Measurements from ENCODE around the gene MEFV. TPM values are rescaled to one million over a fixed set of nuclear protein-coding genes. Genes with fewer than 3 reads are reported as not detected.
"Not testable (repeated sequence)": the region's sequence is repeated elsewhere in the genome, so short reads cannot be mapped to it uniquely, and the experiment has no call there.

MEFV gene
- polyA plus RNA-seq, 4 donors: 0.49 to 0.58 TPM; not detected in 2

GRCh38 chr16:3274947-3275346, 18.5 kb upstream of the MEFV start:
- Histone ChIP-seq H3K27me3 (ENCODE audit: control insufficient read depth in 3 of 3, insufficient read depth in 3 of 3, low read length in 3 of 3) (peaks cover 0 to 18% (median 0%) of the 10 kb centered on the region in 3 donors), H3K4me1 (ENCODE audit: control insufficient read depth in 3 of 3, insufficient read depth in 2 of 3, low read depth in 1 of 3, low read length in 2 of 3) (no peaks in the 10 kb centered on the region), H3K4me3 (ENCODE audit: low read depth in 1 of 3, low read length in 3 of 3) (no peak overlapping the region), H3K36me3 (ENCODE audit: control insufficient read depth in 3 of 3, insufficient read depth in 2 of 3, low read depth in 1 of 3, low read length in 3 of 3) (no peaks in the 10 kb centered on the region), H3K9me3 (ENCODE audit: control insufficient read depth in 2 of 2, insufficient read depth in 1 of 2, low read depth in 1 of 2, low read length in 1 of 2) (no peaks in the 10 kb centered on the region), H3K27ac (ENCODE audit: low read depth in 1 of 3, low read length in 2 of 3) (no peak overlapping the region)
- DNase-seq (no peak), FAIRE-seq (no peak)

DNA sequence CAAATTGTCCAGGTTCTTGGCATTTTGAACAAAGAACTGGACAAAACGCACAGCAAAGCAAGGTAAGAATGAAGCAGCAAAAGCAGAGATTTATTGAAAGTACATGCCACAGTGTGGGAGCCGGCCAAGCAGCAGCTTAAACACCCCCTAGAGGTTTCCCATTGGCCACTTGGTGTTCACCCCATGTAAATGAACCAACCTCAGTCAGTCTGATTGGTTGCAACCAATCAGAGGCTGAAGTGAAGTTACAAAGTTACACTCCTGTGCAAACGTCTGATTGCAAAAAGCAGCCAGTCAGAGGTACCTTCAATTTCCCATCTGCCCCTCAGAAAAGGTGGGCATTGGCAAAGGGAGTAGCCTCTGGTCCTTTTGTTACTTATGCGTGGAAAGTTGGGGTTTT, 18.1 kb upstream of the MEFV start:
- DNase-seq (no peak), FAIRE-seq (no peak)
- Histone ChIP-seq H3K27me3 (ENCODE audit: control insufficient read depth in 3 of 3, insufficient read depth in 3 of 3, low read length in 3 of 3) (peaks cover 0 to 18% (median 0%) of the 10 kb centered on the region in 3 donors), H3K9me3 (ENCODE audit: control insufficient read depth in 2 of 2, insufficient read depth in 1 of 2, low read depth in 1 of 2, low read length in 1 of 2) (peaks cover 0 to 4% of the 10 kb centered on the region in 2 donors), H3K27ac (ENCODE audit: low read depth in 1 of 3, low read length in 2 of 3) (no peak overlapping the region), H3K4me3 (ENCODE audit: low read depth in 1 of 3, low read length in 3 of 3) (no peak overlapping the region), H3K4me1 (ENCODE audit: control insufficient read depth in 3 of 3, insufficient read depth in 2 of 3, low read depth in 1 of 3, low read length in 2 of 3) (no peaks in the 10 kb centered on the region), H3K36me3 (ENCODE audit: control insufficient read depth in 3 of 3, insufficient read depth in 2 of 3, low read depth in 1 of 3, low read length in 3 of 3) (no peaks in the 10 kb centered on the region)
- 52 to 54% (median 52%) methylated on average over 4 of the region's 4 CpGs for WGBS, 3 donors

DNA sequence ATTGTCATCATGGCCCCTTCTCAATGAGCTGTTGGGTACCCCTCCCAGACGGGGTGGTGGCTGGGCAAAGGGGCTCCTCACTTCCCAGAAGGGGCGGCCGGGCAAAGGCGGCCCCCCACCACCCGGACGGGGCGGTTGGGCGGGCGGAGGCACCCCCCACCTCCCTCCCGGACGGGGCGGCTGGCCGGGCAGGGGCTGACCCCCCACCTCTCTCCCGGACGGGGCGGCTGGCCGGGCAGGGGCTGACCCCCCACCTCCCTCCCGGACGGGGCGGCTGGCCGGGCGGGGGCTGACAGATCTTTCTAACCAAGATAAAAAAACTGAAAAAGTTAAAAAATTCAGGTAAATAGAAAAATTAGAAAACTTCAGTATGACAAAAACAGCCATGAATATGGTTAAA, 14.8 kb upstream of the MEFV start:
- 91 to 95% (median 93%) methylated on average over 20 to 22 of the region's 22 CpGs for WGBS, 3 donors
- not testable (repeated sequence) for H3K4me3 ChIP-seq (ENCODE audit: low read depth in 1 of 3, low read length in 3 of 3); H3K27me3 ChIP-seq (ENCODE audit: control insufficient read depth in 3 of 3, insufficient read depth in 3 of 3, low read length in 3 of 3); H3K36me3 ChIP-seq (ENCODE audit: control insufficient read depth in 3 of 3, insufficient read depth in 2 of 3, low read depth in 1 of 3, low read length in 3 of 3); H3K9me3 ChIP-seq (ENCODE audit: control insufficient read depth in 2 of 2, insufficient read depth in 1 of 2, low read depth in 1 of 2, low read length in 1 of 2); H3K4me1 ChIP-seq (ENCODE audit: control insufficient read depth in 3 of 3, insufficient read depth in 2 of 3, low read depth in 1 of 3, low read length in 2 of 3); FAIRE-seq; H3K27ac ChIP-seq (ENCODE audit: low read depth in 1 of 3, low read length in 2 of 3); DNase-seq

GRCh38 chr16:3270718-3271117, 14.3 kb upstream of the MEFV start:
- not testable (repeated sequence) for H3K4me1 ChIP-seq (ENCODE audit: control insufficient read depth in 3 of 3, insufficient read depth in 2 of 3, low read depth in 1 of 3, low read length in 2 of 3); H3K36me3 ChIP-seq (ENCODE audit: control insufficient read depth in 3 of 3, insufficient read depth in 2 of 3, low read depth in 1 of 3, low read length in 3 of 3); H3K27me3 ChIP-seq (ENCODE audit: control insufficient read depth in 3 of 3, insufficient read depth in 3 of 3, low read length in 3 of 3); DNase-seq; H3K9me3 ChIP-seq (ENCODE audit: control insufficient read depth in 2 of 2, insufficient read depth in 1 of 2, low read depth in 1 of 2, low read length in 1 of 2); H3K4me3 ChIP-seq (ENCODE audit: low read depth in 1 of 3, low read length in 3 of 3); FAIRE-seq; H3K27ac ChIP-seq (ENCODE audit: low read depth in 1 of 3, low read length in 2 of 3)
- WGBS, 3 donors: 81 to 83% (median 83%) methylated on average over 4 to 5 of the region's 5 CpGs

DNA sequence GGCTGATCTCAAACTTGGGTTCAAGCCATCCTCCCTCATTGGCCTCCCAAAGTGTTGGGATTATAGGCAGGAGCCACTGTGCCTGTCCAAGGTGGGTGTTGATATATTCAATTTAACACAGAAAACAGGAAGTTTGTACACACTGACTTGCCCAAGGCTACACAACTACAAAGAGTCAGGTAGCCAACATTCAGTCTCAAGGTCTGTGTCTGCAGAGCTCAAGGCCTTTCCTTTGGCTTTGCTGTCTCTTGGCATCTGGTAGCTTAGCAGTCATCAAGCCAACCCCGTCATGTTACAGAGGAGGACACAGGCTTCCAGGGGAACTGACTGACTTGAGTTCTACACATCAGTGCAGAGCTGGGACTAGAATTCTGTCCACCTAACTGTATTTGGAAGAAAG, 11.9 kb upstream of the MEFV start:
- 89 to 100% (median 90%) methylated on average over 1 of the region's 1 CpG for WGBS, 3 donors
- Histone ChIP-seq H3K4me3 (ENCODE audit: low read depth in 1 of 3, low read length in 3 of 3) (no peak overlapping the region), H3K27me3 (ENCODE audit: control insufficient read depth in 3 of 3, insufficient read depth in 3 of 3, low read length in 3 of 3) (no peaks in the 10 kb centered on the region), H3K4me1 (ENCODE audit: control insufficient read depth in 3 of 3, insufficient read depth in 2 of 3, low read depth in 1 of 3, low read length in 2 of 3) (peaks cover 0 to 4% (median 0%) of the 10 kb centered on the region in 3 donors), H3K27ac (ENCODE audit: low read depth in 1 of 3, low read length in 2 of 3) (no peak overlapping the region), H3K9me3 (ENCODE audit: control insufficient read depth in 2 of 2, insufficient read depth in 1 of 2, low read depth in 1 of 2, low read length in 1 of 2) (peaks cover 0 to 18% of the 10 kb centered on the region in 2 donors), H3K36me3 (ENCODE audit: control insufficient read depth in 3 of 3, insufficient read depth in 2 of 3, low read depth in 1 of 3, low read length in 3 of 3) (peaks cover 0 to 2% (median 0%) of the 10 kb centered on the region in 3 donors)
- FAIRE-seq: no peak
- no peak for DNase-seq

GRCh38 chr16:3266873-3267537, 10.6 kb upstream of the MEFV start:
- no peak overlapping the region for H3K4me3 ChIP-seq (ENCODE audit: low read depth in 1 of 3, low read length in 3 of 3)
- no peaks in the 10 kb centered on the region for H3K27me3 ChIP-seq (ENCODE audit: control insufficient read depth in 3 of 3, insufficient read depth in 3 of 3, low read length in 3 of 3)
- H3K4me1 ChIP-seq (ENCODE audit: control insufficient read depth in 3 of 3, insufficient read depth in 2 of 3, low read depth in 1 of 3, low read length in 2 of 3): peaks cover 0 to 4% (median 0%) of the 10 kb centered on the region in 3 donors
- H3K27ac ChIP-seq (ENCODE audit: low read depth in 1 of 3, low read length in 2 of 3): no peak overlapping the region
- DNase-seq (peak; percentile 12 to 36), FAIRE-seq (no peak)
- peaks cover 0 to 2% (median 0%) of the 10 kb centered on the region in 3 donors for H3K36me3 ChIP-seq (ENCODE audit: control insufficient read depth in 3 of 3, insufficient read depth in 2 of 3, low read depth in 1 of 3, low read length in 3 of 3)
- WGBS, 3 donors: 70 to 87% (median 86%) methylated on average over 5 of the region's 5 CpGs
- peaks cover 0 to 18% of the 10 kb centered on the region in 2 donors for H3K9me3 ChIP-seq (ENCODE audit: control insufficient read depth in 2 of 2, insufficient read depth in 1 of 2, low read depth in 1 of 2, low read length in 1 of 2)

GRCh38 chr16:3264137-3265036, 8.0 kb upstream of the MEFV start:
- FAIRE-seq: no peak
- H3K9me3 ChIP-seq (ENCODE audit: control insufficient read depth in 2 of 2, insufficient read depth in 1 of 2, low read depth in 1 of 2, low read length in 1 of 2): peaks cover 0 to 15% of the 10 kb centered on the region in 2 donors
- 1% methylated on average over 67 to 77 of the region's 77 CpGs for WGBS, 3 donors
- H3K4me1 ChIP-seq (ENCODE audit: control insufficient read depth in 3 of 3, insufficient read depth in 2 of 3, low read depth in 1 of 3, low read length in 2 of 3): peaks cover 0 to 4% (median 0%) of the 10 kb centered on the region in 3 donors
- peaks cover 0 to 2% (median 0%) of the 10 kb centered on the region in 3 donors for H3K36me3 ChIP-seq (ENCODE audit: control insufficient read depth in 3 of 3, insufficient read depth in 2 of 3, low read depth in 1 of 3, low read length in 3 of 3)
- H3K27ac ChIP-seq (ENCODE audit: low read depth in 1 of 3, low read length in 2 of 3): peak overlapping the region; percentile 96 to 98 (median 97)
- peak overlapping the region; percentile 76 to 92 (median 89) for H3K4me3 ChIP-seq (ENCODE audit: low read depth in 1 of 3, low read length in 3 of 3)
- peak; percentile 97 to 98 for DNase-seq
- H3K27me3 ChIP-seq (ENCODE audit: control insufficient read depth in 3 of 3, insufficient read depth in 3 of 3, low read length in 3 of 3): peaks cover 0 to under 1% (median 0%) of the 10 kb centered on the region in 3 donors

DNA sequence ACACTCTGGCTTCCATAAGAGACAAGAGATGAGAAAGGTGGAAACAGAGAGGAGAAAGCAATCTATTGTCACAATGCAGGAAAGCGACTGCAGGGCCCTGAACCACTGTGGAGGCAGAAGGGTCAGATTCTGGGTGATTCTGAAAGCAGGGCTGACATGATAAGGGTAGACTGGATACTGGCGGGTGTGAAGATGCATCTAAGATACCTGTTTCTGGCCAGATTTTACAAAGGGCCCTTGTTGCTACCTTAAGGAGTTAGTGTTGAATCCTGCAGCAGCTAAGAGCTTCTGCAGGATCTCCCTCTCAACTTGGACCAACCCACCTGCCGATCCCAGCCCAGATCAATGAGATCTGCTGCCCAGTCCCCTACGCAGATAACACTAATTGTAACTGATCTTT, 6.1 kb upstream of the MEFV start:
- Histone ChIP-seq H3K9me3 (ENCODE audit: control insufficient read depth in 2 of 2, insufficient read depth in 1 of 2, low read depth in 1 of 2, low read length in 1 of 2) (peaks cover 0 to 15% of the 10 kb centered on the region in 2 donors), H3K27me3 (ENCODE audit: control insufficient read depth in 3 of 3, insufficient read depth in 3 of 3, low read length in 3 of 3) (peaks cover 0 to 2% (median 0%) of the 10 kb centered on the region in 3 donors), H3K36me3 (ENCODE audit: control insufficient read depth in 3 of 3, insufficient read depth in 2 of 3, low read depth in 1 of 3, low read length in 3 of 3) (no peaks in the 10 kb centered on the region), H3K4me3 (ENCODE audit: low read depth in 1 of 3, low read length in 3 of 3) (no peak overlapping the region), H3K4me1 (ENCODE audit: control insufficient read depth in 3 of 3, insufficient read depth in 2 of 3, low read depth in 1 of 3, low read length in 2 of 3) (peaks cover 0 to 4% (median 0%) of the 10 kb centered on the region in 3 donors), H3K27ac (ENCODE audit: low read depth in 1 of 3, low read length in 2 of 3) (peak overlapping the region in 1 of 3 donors; percentile 5)
- no peak for FAIRE-seq
- WGBS, 3 donors: 89 to 99% (median 94%) methylated on average over 4 of the region's 4 CpGs
- no peak for DNase-seq
